ENCODE measurements around the gene PON2.

- no peak for TF ChIP-seq CTCF (IDR thresholded peaks at IDR 0.05; ENCODE audit: insufficient read depth, low read depth, low read length)
- no peak for TF ChIP-seq EZH2 (IDR thresholded peaks at IDR 0.05; ENCODE audit: insufficient read depth, low read length)
Measured at GRCh38 chr7:95365151-95365550, 69.7 kb downstream of the PON2 start.

Measured in astrocyte (in vitro differentiated cells and primary cell).